OCI-LY7 (cell line): Measurements from ENCODE around the gene ADGRG3.

ENCODE experiments used
- EZH2phosphoT487 ChIP-seq: fragments of 200-600 bp; sonication (generic); IDR thresholded peaks from 2 replicates; pipeline ENCODE4 v1.6.1; 2018; ENCODE audit warnings: low read depth, borderline replicate concordance, mild to moderate bottlenecking, mixed run types, antibody characterized with exemption, low read length, moderate library complexity, mixed read lengths
- TF ChIP-seq, protein P1 (sequence below): fragments of 200-600 bp; sonication (generic); conservative IDR thresholded peaks from 2 replicates; pipeline ENCODE4 v1.5.1; 2014; ENCODE audit warnings: mild to moderate bottlenecking, antibody characterized with exemption, low read length, moderate library complexity, mixed read lengths

GRCh38 chr16:57693550-57693949, 25.4 kb downstream of the ADGRG3 start:
- TF ChIP-seq, protein P1, sequence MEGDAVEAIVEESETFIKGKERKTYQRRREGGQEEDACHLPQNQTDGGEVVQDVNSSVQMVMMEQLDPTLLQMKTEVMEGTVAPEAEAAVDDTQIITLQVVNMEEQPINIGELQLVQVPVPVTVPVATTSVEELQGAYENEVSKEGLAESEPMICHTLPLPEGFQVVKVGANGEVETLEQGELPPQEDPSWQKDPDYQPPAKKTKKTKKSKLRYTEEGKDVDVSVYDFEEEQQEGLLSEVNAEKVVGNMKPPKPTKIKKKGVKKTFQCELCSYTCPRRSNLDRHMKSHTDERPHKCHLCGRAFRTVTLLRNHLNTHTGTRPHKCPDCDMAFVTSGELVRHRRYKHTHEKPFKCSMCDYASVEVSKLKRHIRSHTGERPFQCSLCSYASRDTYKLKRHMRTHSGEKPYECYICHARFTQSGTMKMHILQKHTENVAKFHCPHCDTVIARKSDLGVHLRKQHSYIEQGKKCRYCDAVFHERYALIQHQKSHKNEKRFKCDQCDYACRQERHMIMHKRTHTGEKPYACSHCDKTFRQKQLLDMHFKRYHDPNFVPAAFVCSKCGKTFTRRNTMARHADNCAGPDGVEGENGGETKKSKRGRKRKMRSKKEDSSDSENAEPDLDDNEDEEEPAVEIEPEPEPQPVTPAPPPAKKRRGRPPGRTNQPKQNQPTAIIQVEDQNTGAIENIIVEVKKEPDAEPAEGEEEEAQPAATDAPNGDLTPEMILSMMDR, result no peak
- no peak for TF ChIP-seq EZH2phosphoT487
